Ishikawa (cell line): ENCODE data around the gene COL18A1.

ENCODE experiments used
- EGR1 ChIP-seq: IDR thresholded peaks from 2 replicates; pipeline ENCODE4 v1.6.1; 2012
- EP300 ChIP-seq: IDR thresholded peaks from 2 replicates; pipeline ENCODE4 v1.6.1; 2012; ENCODE audit warnings: borderline replicate concordance
- FOXM1 ChIP-seq: IDR thresholded peaks from 2 replicates; pipeline ENCODE4 v1.6.1; 2012; ENCODE audit warnings: low read depth, borderline replicate concordance
- MAX ChIP-seq: IDR thresholded peaks from 2 replicates; pipeline ENCODE4 v1.6.1; 2012
- RAD21 ChIP-seq: IDR thresholded peaks from 2 replicates; pipeline ENCODE4 v1.6.1; 2012; ENCODE audit warnings: low read depth
- REST ChIP-seq: IDR thresholded peaks from 2 replicates; pipeline ENCODE4 v1.6.1; 2012; ENCODE audit warnings: low read depth, mild to moderate bottlenecking
- TAF1 ChIP-seq: IDR thresholded peaks from 2 replicates; pipeline ENCODE4 v1.6.1; 2012; ENCODE audit warnings: low read depth, mild to moderate bottlenecking
- TEAD4 ChIP-seq: IDR thresholded peaks from 2 replicates; pipeline ENCODE4 v1.6.1; 2012

GRCh38 chr21:45460611-45461368 is 55.8 kb downstream of the COL18A1 start:
- TF ChIP-seq MAX (no peak), EP300 (no peak), TEAD4 (no peak), REST (no peak), FOXM1 (no peak), TAF1 (no peak), RAD21 (no peak), EGR1 (no peak)
